Stimulated activated CD4-positive, alpha-beta T cell treated with anti-CD3 and anti-CD28 coated beads, Interleukin-15, amount 100 ng/mL, for 24 hours (primary cell): ENCODE measurements around the gene ELOVL6.
"Not testable (repeated sequence)": the region's sequence is repeated elsewhere in the genome, so short reads cannot be mapped to it uniquely, and the experiment has no call there.

Experiments
- DNase-seq: peaks from one replicate; pipeline ENCODE4 v3.0.0-alpha.2; 2020

Gene ELOVL6

GRCh38 chr4:110068248-110068647 is 130.2 kb downstream of the ELOVL6 start:
- no peak for DNase-seq

- DNase-seq = no peak
These were observed 133.5 kb downstream of the ELOVL6 start for GRCh38 chr4:110064934-110065333.

- no peak for DNase-seq
These were observed 134.1 kb downstream of the ELOVL6 start for GRCh38 chr4:110064295-110064694.

GRCh38 chr4:110062166-110062565 is 136.2 kb downstream of the ELOVL6 start:
- DNase-seq = no peak

- no peak for DNase-seq
These were observed 137.3 kb downstream of the ELOVL6 start for GRCh38 chr4:110061076-110061475.

- DNase-seq = no peak
These were observed 138.7 kb downstream of the ELOVL6 start for GRCh38 chr4:110059556-110060191.

GRCh38 chr4:110058677-110059076 is 139.7 kb downstream of the ELOVL6 start:
- DNase-seq = no peak

- DNase-seq = no peak
These were observed 143.2 kb downstream of the ELOVL6 start for GRCh38 chr4:110055158-110055768.

GRCh38 chr4:110049951-110050925 is 148.2 kb downstream of the ELOVL6 start:
- peak; percentile 58 for DNase-seq

- no peak for DNase-seq
These were observed 151.8 kb downstream of the ELOVL6 start for GRCh38 chr4:110046588-110047049.

- no peak for DNase-seq
These were observed 155.6 kb downstream of the ELOVL6 start for GRCh38 chr4:110042545-110043517.

- no peak for DNase-seq
These were observed 156.7 kb downstream of the ELOVL6 start for GRCh38 chr4:110041735-110042134.

GRCh38 chr4:110039164-110039563 is 159.3 kb downstream of the ELOVL6 start:
- DNase-seq = not testable (repeated sequence)

GRCh38 chr4:110034026-110034393 is 164.4 kb downstream of the ELOVL6 start:
- no peak for DNase-seq

GRCh38 chr4:110033355-110034025 is 164.9 kb downstream of the ELOVL6 start:
- DNase-seq = no peak

- no peak for DNase-seq
These were observed 165.8 kb downstream of the ELOVL6 start for GRCh38 chr4:110032603-110033002.

- DNase-seq = no peak
These were observed 172.7 kb downstream of the ELOVL6 start for GRCh38 chr4:110025718-110026117.

- no peak for DNase-seq
These were observed 173.4 kb downstream of the ELOVL6 start for GRCh38 chr4:110025056-110025455.

- no peak for DNase-seq
These were observed 176.0 kb downstream of the ELOVL6 start for GRCh38 chr4:110022457-110022856.

- no peak for DNase-seq
These were observed 177.6 kb downstream of the ELOVL6 start for GRCh38 chr4:110020646-110021443.

- DNase-seq = no peak
These were observed 178.3 kb downstream of the ELOVL6 start for GRCh38 chr4:110020139-110020538.
